GM19463 (cell line): ENCODE data around the gene ARRDC1.

Source experiments
- ATAC-seq: cut with Tn5 transposase; IDR thresholded peaks from one replicate; pipeline ENCODE4 v1.9.1; 2021; ENCODE audit warnings: mild to moderate bottlenecking, moderate library complexity; ENCODE audit not compliant: unreplicated experiment

The ARRDC1 gene

GRCh38 chr9:137632230-137633161, 27.0 kb downstream of the ARRDC1 start:
- no peak for ATAC-seq

- no peak for ATAC-seq
Measured at GRCh38 chr9:137634016-137634415, 28.5 kb downstream of the ARRDC1 start.

GRCh38 chr9:137638680-137639079, 33.2 kb downstream of the ARRDC1 start:
- no peak for ATAC-seq

- ATAC-seq: no peak
Measured at GRCh38 chr9:137639303-137640051, 34.0 kb downstream of the ARRDC1 start.

- no peak for ATAC-seq
Measured at GRCh38 chr9:137640862-137641261, 35.4 kb downstream of the ARRDC1 start.

GRCh38 chr9:137642118-137642601, 36.7 kb downstream of the ARRDC1 start:
- no peak for ATAC-seq

- no peak for ATAC-seq
Measured at GRCh38 chr9:137642892-137643291, 37.4 kb downstream of the ARRDC1 start.

GRCh38 chr9:137643921-137644320, 38.4 kb downstream of the ARRDC1 start:
- no peak for ATAC-seq

- ATAC-seq: no peak
Measured at GRCh38 chr9:137645211-137645610, 39.7 kb downstream of the ARRDC1 start.

- ATAC-seq: no peak
Measured at GRCh38 chr9:137646341-137646740, 40.9 kb downstream of the ARRDC1 start.

- ATAC-seq: no peak
Measured at GRCh38 chr9:137647096-137647714, 41.7 kb downstream of the ARRDC1 start.

- no peak for ATAC-seq
Measured at GRCh38 chr9:137648396-137648795, 42.9 kb downstream of the ARRDC1 start.

GRCh38 chr9:137649553-137649952, 44.1 kb downstream of the ARRDC1 start:
- no peak for ATAC-seq

- ATAC-seq: no peak
Measured at GRCh38 chr9:137650259-137650658, 44.8 kb downstream of the ARRDC1 start.

GRCh38 chr9:137650779-137651178, 45.3 kb downstream of the ARRDC1 start:
- ATAC-seq: no peak

GRCh38 chr9:137656416-137656815, 50.9 kb downstream of the ARRDC1 start:
- ATAC-seq: no peak

GRCh38 chr9:137657606-137658005, 52.1 kb downstream of the ARRDC1 start:
- ATAC-seq: no peak

GRCh38 chr9:137658781-137659180, 53.3 kb downstream of the ARRDC1 start:
- no peak for ATAC-seq

- ATAC-seq: no peak
Measured at GRCh38 chr9:137660144-137660543, 54.7 kb downstream of the ARRDC1 start.

GRCh38 chr9:137663584-137663983, 58.1 kb downstream of the ARRDC1 start:
- ATAC-seq: no peak

- no peak for ATAC-seq
Measured at GRCh38 chr9:137664676-137665075, 59.2 kb downstream of the ARRDC1 start.
